GM19395 (cell line): ENCODE results near the gene NOTCH3.

Experiments used
- ATAC-seq: cut with Tn5 transposase; IDR thresholded peaks from one replicate; pipeline ENCODE4 v1.9.1; 2021; ENCODE audit warnings: mild to moderate bottlenecking, moderate library complexity; ENCODE audit not compliant: unreplicated experiment

The NOTCH3 gene

DNA sequence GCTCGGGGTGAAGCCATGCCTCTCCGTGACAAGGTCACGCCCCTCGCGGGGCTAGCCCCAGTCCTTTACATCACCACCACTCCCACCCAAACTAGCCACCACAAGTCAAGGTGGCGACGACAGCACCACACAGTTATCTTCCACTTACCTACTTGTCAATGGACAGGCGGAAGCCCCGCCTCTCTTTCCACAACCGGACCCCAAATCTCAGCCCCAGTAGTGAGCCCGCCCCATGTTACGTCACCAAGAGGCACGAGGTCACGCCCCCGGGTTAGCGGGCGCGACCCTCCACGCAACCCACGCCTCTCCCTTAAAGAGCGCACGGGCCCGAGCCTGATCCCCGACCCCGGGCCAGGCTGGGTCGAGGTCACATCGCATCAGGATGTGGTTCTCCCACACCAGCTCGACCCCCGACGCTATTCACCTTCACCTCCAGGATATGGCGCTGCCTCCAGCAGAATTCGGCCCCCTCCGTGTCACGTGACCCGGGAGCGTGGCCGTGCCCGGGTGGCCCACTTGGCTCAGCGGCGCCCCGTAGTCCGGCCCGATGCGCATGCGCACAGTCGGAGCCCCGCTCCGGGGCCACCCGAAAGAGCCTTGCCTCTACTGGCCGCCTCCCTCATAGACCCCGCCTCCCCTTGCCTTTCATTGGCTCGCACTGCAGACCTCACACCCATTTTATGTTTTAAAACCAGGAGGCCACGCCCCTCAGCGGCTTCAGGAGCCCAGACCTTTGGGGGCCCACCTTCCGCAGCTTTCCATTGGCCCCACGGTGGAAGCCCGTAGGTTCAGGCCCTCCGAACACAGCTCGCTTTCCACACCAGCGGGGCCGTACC lies 75.3 kb downstream of the NOTCH3 start:
- peak; percentile 81 for ATAC-seq

DNA sequence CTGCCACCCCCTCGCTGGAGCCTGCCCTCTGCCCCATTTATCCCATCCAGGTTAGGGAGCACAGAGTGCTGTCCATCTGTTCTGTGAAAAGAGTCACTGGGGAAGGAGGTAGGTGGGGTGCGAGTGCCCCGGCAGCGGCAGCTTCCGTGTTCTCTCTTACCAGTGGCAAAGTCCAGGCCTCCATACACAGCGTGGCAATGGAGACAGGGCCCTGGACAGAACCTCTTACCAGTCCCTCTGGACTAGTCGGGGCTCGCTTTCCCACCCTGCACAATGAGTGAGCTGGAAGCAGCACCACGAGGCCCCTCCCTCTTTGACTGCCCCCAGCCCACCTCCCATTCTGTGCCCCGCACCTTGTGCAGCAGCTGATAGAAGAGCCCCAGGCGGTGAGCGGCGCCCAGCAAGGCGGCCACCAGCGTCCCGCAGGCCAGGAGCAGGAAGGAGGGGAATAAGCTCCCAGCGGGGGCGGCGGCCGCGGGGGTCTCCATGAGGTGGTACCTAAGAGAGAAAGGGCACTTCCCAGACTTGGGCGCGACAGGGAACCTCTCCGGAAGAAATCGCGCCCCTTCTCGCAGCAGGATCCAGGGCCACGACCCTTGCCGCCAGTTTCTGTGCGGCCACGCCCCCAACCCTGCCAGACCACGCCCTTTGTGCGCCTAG lies 76.1 kb downstream of the NOTCH3 start:
- ATAC-seq, result no peak

DNA sequence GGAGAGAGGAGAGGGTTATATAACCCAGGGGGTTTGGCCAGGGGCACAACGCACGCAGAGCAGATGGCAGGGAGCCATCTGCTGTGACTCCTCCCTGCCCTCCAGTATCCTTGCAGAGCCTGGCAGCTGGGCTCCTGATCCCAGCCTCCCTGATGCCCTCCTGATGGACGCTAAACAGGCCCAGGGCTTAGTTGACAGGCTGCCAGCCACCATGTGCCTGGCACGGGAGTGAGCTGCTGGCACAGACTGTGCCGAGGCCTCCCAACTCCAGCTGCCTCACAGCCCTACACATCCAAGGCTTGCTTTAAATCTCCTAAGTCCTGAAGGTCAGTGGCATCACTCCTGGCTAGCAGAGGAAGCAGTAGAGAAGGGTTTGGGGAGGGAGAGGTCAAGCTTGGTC lies 76.9 kb downstream of the NOTCH3 start:
- no peak for ATAC-seq

DNA sequence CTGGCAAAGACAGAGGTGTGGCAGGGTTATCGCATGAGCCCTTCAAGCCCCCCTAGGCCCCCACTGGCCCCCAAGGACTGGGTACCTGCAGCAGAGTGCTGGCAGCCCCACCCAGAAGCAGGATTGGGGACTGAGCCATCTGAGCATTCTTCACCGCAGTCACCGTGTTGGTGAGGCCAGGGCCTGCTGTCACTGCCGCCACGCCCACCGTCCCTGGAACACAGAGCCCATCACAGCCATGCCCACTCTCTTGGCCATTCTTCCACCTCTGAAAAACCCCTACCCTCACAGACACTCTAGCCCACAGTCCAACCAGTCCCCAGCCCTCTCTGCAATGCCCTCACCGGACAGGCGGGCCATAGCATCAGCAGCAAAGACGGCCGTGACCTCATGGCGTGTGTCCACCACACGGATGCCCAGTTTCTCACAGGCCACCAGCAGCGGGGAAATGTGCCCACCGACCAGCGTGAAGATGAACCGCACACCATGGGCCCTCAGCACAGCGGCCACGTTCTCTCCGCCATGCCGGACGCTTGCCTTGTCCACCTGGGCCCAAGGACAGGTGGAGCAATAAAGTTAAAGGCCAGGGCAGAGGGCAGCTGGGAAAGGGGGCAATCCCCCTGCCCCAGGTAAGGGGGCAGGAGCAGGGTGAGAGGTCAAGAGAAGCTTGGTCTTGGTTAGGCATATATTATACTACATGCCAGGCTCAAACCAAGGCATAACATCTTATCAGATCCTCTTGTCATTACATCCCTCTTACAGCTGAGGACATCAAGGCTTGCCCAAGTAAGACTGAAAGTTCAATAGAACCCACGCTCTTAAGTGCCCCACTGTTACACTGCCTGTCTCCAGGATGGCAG lies 77.5 kb downstream of the NOTCH3 start:
- no peak for ATAC-seq

DNA sequence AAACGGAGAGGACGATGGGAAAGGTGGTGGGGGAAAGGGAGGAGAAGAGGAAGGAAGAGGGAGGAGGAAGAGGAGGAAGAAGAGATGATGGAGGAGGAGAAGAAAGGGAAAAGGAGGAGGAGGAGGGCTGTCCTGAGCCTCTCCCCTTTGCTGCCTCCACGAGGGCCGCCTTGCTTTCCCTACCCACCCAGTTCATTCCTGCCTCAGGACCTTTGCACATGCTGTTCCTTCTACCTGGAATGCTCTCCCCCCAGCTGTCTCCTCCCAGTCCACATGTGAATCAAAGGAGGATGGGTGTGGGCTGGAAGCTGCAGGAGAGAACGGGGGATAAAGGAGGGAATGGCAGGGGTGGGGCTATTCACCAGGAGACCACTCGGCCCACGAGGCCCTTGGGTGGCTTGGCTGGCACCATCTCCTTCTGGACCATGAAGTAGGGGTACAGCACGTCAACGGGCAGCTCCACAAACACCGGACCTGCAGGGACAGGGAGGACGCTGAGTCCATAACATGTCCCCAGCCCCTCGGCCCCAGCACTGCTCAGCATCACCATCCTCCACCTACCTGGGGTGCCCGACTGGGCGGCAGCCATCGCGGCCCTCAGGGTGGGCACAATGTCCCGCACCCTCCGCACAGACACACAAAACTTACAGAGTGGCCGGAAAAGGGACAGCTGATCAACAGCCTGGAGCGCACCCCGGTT lies 78.3 kb downstream of the NOTCH3 start:
- ATAC-seq, result no peak

DNA sequence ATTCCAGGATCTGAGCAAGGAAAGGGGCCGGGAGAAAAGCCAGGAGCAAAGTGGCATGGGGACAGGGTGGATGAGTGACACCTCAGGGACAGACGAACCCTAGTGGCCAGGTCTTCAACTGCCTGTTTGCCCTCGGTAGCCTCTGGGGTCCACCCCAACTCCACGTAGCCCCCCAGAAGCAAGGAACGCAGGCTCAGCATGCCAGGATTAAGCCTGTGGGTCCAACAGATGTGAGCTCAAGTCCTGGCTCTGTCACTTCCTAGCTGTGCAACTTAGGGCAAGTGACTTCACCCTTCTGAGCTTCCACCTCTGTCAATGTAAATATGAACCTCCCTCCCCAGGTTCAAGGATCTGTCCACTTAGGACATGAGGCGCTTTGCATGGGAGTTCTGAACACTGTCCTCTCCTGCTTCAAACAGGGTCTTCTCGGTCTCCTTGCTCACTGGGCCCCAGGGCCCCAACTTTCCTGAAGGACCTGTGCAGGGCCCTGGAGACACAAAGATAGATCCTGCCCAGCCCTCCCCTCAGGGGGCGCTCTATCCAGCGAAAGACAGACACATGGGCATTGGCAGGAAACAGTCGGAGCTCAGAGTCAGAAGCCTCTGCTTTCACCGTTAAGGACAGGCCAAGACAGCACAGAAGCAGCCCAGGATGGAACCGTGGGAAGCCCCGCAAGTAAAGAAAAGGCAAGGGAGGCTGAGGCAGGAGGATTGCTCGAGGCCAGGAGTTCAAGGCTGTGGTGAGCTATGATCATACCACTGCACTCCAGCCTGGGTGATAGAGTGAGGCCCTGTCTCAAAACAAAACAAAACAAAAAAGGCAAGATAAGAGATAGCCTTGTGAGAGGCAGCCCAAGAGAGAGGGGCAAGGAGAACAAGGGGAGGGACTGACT lies 80.4 kb downstream of the NOTCH3 start:
- ATAC-seq, result no peak

DNA sequence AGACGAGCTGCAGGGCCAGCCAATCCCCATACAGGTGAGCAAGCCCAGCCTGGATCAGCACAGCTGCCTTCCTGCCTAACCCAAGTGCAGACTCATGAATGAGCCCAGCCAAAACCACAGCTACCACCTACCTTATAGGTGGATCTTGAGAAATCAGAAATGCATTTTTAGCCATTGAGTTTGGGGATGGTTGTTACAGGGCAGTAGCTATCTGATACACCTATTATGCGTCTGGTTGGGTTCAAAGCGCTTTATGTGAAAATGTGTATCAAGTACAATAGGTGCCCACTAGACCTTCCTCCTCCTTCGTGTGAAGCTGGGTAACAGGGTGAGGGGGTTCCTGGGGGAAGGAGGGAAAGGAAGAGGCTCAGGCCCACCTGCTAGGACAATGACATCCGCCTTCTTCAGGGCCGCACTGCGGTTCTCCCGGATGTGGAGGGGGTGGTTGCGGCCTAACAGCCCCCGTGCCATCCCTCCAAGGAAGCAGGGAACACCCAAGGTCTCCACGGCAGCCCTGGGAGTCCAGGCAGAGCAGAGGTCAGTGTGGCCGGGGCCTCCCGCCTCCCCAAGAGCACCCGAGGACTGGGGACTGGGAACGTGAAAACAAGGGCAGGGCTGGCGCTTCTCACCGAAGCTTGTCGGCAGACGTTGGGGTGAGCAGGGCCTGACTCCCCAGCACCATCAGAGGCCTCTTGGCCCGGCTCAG lies 81.9 kb downstream of the NOTCH3 start:
- no peak for ATAC-seq

DNA sequence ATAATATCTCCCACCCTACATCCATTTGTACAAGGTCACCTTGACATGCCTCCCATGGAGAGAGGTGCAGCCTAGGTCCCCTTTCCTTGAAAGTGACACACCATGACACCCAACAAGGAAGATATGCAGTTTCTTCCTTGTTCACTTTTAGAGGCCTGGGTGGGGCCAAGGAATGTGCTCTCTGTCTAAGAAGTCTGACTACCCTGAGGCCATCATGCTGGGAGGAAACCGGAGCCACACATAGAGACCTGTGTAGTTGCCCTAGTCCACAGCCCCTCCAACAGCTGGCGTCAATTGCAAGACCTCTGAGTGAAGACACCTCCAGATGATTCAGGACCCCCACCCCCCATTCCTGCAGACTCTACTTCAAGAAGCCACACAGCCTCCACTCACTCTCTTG lies 82.5 kb downstream of the NOTCH3 start:
- no peak for ATAC-seq

DNA sequence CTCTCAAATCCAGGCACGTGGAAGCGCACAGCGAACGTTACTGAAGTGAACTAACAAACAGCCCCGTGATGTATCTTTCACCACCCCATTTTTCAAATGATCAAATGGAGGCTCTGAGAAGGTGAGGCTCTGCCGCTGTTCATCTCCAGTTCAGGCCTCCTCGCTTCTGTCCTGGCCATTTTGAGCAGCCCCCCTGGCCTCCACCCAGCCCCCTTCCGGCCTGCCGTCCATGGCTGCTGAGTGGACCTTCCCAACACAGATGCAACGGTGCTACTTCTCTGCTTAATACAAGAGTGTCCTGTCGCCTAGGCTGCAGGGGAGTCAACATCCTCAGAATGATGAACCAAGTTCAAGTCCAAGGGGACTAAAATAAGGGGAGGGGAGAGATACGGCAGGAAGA lies 83.9 kb downstream of the NOTCH3 start:
- ATAC-seq, result no peak

DNA sequence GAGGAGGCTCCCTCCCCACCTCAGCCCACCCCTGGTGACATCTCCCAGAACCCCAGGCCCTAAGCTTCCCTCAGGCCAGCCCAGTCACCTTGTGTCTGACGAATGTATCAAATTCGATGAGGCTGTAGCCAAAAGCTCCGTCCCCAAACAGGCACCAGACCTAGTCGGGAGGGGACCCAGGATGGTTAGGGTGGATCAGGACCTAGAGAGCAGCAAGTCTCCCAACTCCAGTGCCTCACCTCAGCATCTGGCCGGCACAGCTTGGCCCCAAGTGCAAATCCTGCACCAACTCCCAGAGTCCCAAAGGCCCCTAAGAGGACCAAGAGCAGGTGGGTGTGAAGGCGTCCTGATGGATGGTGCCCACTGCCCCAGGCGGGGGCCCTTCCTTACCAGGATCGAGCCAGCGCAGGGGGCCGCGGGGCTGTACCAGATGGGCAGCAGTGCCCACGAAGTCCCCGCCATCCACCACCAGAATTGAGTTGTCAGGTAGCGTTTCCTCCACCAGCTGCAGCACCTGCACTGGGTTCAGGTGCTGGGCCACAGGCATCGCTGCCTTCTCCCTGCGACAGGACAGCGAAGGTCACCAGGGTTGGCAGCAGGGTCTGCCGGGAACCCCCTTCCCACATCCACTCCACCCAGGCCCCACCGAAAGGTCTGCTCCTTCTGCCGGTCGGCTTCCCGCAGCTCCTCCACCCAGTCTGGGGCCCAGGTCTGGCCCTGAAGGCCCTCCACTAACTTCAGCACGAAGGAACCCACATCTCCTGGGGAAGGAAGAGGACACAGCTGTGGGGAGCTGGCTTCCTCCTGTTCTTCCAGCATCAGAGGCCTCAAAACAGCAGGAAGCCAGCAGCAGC lies 84.8 kb downstream of the NOTCH3 start:
- ATAC-seq, result no peak

DNA sequence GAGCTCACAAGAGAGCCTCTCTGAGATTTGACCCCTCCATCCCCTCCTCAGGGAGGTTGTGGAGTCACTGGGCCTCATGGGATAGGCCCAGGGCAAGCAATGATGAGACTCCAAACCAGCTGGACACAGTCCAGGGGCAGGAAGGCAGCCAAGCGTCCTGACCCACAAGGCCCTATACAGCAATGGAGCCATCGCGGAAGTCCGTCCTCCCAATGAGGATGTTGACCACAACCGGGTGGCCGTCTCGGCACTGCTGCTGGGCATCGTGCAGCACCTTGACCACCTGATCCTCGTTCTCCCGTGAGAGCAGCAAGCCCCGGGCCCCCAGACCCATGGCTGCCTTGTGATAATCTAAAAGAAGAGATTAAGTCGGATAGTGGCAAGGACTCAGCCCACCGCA lies 85.7 kb downstream of the NOTCH3 start:
- ATAC-seq, result no peak

DNA sequence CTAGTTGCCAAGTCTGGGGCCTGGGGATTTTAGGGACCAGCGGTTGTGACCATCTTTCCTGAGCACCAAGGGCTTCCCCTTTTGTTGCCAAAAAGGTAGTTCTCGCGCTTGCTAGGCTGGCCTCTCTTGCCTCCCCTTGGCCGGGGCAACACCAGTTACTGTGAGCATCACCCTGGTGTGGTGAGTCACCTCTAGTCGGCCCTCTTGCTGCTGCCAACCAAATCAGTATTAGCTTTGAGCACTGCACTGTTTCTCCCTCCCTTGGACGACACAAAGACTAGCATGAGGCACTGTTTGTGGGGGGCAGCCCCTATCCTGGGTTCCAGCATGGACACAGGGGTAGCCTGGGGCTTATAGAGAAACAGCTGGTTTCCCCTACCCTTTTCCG lies 86.6 kb downstream of the NOTCH3 start:
- no peak for ATAC-seq

DNA sequence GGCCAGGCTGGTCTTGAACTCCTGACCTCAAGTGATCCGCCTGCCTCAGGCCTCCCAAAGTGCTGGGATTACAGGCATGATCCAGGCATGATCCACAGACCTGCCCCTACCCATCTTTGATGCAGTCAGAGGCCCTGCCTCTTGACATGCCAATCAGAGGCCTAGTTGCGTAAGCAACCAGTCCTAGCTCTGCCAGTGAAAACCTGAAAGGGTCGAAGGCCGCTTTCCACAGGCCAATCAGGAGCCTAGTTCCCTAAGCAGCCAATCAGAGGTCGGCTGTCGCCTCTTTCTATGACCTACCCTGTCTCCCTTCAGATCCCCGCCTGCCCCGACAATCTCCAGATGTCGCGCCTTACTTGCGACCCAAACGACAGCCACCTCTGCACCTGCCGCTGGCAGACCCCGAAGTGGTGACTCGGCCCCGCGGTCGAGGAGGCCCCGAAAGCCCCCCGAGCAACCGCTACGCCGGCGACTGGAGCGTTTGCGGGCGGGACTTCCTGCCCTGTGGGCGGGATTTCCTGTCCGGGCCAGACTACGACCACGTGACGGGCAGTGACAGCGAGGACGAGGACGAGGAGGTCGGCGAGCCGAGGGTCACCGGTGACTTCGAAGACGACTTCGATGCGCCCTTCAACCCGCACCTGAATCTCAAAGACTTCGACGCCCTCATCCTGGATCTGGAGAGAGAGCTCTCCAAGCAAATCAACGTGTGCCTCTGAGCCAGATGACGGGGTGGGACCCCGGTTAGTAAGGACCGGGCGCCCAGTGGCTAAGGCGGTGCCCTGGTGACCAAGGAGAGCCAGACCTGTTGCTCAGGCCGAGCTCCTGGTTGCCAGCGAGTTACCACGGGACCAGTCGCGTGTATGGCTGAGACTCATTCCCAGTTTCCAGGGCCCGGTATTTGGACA lies 87.3 kb downstream of the NOTCH3 start:
- ATAC-seq, result no peak

DNA sequence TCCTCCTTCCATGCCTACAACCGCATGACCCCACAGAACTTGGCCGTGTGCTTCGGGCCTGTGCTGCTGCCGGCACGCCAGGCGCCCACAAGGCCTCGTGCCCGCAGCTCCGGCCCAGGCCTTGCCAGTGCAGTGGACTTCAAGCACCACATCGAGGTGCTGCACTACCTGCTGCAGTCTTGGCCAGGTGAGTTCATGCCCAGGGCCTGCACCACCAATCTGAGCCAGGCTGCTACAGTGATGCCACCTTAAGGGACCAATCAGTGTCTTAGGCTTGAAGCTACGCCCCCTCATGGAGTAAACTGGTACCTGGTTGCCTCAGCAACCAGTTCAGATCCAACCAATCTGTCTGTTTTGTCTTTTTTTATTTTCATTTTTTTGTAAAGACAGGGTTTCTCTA lies 88.4 kb downstream of the NOTCH3 start:
- no peak for ATAC-seq

DNA sequence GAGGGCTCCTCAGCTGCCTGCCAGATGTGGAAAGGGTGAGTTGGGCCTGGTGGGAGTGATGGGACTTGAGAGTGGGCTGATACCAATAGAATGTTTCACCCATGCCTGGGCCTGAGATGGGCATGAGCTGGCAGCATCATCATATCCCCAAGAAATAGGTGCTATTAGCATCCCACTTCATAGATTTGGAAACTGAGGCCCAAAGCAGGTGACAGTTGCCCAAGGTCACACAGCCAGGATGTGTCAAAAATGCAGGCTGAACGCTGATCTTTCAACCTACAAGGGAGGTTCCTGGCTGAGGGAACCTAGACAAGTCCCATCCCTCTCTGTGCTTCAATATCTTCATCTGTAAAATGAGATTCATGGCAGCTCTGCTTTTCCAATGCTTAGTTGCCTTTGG lies 89.0 kb downstream of the NOTCH3 start:
- no peak for ATAC-seq

DNA sequence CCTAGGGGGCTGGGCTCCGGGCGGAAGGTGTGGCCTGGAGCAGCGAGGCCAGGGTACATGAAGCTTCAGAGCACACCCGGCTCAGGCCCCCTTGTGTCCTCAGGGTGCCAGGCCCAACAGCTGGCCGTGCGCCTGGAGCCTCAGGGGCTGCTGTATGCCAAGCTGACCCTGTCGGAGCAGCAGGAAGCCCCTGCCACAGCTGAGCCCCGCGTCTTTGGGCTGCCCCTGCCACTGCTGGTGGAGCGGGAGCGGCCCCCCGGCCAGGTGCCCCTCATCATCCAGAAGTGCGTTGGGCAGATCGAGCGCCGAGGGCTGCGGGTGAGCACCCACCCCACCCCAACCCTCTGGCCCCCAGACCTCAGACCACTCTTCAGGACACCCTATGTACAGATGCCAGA lies 90.4 kb downstream of the NOTCH3 start:
- ATAC-seq, result no peak

DNA sequence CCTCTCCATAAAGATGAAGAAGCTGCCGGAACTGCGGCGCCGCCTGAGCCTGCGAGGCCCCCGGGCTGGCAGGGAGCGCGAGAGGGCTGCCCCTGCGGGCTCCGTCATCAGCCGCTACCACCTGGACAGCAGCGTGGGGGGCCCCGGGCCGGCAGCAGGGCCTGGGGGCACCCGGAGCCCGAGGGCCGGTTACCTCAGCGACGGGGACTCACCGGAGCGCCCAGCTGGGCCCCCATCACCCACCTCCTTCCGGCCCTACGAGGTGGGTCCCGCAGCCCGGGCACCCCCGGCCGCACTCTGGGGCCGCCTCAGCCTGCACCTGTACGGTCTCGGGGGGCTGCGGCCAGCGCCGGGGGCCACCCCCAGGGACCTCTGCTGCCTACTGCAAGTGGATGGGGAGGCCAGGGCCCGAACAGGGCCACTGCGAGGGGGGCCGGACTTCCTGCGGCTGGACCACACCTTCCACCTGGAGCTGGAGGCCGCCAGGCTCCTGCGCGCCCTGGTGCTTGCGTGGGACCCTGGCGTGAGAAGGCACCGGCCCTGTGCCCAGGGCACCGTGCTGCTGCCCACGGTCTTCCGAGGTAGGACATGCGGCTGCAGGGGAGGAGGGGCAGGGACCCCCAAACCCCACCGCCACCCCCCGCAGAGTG lies 90.9 kb downstream of the NOTCH3 start:
- no peak for ATAC-seq
